Lower leg skin (tissue), 4 donors: Measurements from ENCODE around the gene OVCA2. TPM values are rescaled to one million over a fixed set of nuclear protein-coding genes. Genes with fewer than 3 reads are reported as not detected.

Experiments used
- DNase-seq, 2 donors: peaks; one replicate each; pipeline ENCODE4 v3.0.0-alpha.2; 2019; ENCODE audit warnings: low spot score in 2 of 2
- H3K4me3 ChIP-seq: fragments of 200-600 bp; sonication (generic); 2 replicates; pipeline ENCODE4 v1.5.1; 2017; ENCODE audit warnings: mild to moderate bottlenecking, low read depth; ENCODE audit not compliant: poor library complexity, severe bottlenecking
- POLR2A ChIP-seq, 2 donors: fragments of 450-650 bp; IDR thresholded peaks; one replicate each; pipeline ENCODE4 v1.6.1; 2016 to 2017; ENCODE audit warnings: antibody characterized with exemption in 2 of 2, mild to moderate bottlenecking in 1 of 2, moderate library complexity in 1 of 2
- WGBS, 2 donors: methylation state at CpG; one replicate each; pipeline ENCODE4 v1.1.5; 2018; 5-methylcytosine and 5-hydroxymethylcytosine counted together
- intact Hi-C: fragments of 100-400 bp; cut with DNase I; formaldehyde crosslinking; loops from one replicate; pipeline ENCODE4 v1.15.0; 2023; ENCODE audit warnings: low total_unique reads
- total RNA-seq, 4 donors: library from RNA; depleted of rRNA; stranded (reverse); fragments of >200 nt; gene quantifications; one replicate each; pipeline ENCODE4 v1.1.0, GENCODE V29; 2016
- TF ChIP-seq, protein P1 (sequence below), 3 donors: fragments of 450-650 bp; IDR thresholded peaks; one replicate each; pipeline ENCODE4 v1.5.1; 2016; ENCODE audit warnings: antibody characterized with exemption in 3 of 3, mild to moderate bottlenecking in 3 of 3, moderate library complexity in 2 of 3

OVCA2 gene
- total RNA-seq, 4 donors from 2014 or later = 34.2 to 51.5 (median 40.3) TPM

DNA sequence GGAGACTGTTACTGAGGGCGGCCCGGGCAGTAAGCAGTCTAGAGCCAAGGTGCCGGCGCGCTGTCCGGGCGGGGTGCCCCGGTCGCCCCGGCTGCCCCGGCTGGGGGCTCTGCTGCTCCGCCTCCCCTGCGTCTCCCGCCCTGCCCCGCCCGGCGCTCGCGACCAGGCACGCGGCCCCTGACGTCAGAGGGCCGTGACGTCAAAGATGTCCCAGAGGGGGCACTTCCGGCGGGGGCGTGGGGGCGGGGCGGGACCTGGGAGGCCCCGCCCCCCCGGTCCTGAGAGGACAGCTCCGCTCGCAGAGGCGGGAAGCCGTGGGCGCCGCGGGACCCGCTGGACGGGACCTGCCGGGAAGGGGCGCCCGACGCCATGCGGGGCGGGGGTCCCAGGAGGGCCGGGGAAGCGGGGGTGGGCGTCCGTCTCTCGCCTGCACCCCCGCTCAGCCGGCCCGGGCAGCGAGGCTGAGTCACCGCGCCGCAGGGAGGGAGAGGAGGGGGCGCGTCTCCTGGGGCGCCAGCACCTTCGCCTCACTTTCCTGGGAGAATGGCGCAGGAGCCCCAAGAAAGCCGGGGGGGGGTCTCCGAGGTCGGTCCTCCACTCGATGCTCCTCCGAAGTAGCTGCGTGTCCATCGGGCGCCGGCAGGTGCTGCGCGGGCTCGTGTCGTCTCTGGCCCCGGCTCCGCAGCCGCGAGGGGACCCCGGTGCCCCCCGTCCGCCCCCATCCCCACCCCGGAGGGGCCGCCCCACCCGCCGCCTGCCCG is 8.7 kb downstream of the OVCA2 start:
- intact Hi-C loops = no loop called here
- H3K4me3 ChIP-seq = peak overlapping the region; percentile 27
- 2% methylated on average over 10 to 26 of the region's 88 CpGs for WGBS, 2 donors
- no peak for DNase-seq
- no peak for TF ChIP-seq POLR2A (IDR thresholded peaks at IDR 0.05)
- TF ChIP-seq, protein P1, sequence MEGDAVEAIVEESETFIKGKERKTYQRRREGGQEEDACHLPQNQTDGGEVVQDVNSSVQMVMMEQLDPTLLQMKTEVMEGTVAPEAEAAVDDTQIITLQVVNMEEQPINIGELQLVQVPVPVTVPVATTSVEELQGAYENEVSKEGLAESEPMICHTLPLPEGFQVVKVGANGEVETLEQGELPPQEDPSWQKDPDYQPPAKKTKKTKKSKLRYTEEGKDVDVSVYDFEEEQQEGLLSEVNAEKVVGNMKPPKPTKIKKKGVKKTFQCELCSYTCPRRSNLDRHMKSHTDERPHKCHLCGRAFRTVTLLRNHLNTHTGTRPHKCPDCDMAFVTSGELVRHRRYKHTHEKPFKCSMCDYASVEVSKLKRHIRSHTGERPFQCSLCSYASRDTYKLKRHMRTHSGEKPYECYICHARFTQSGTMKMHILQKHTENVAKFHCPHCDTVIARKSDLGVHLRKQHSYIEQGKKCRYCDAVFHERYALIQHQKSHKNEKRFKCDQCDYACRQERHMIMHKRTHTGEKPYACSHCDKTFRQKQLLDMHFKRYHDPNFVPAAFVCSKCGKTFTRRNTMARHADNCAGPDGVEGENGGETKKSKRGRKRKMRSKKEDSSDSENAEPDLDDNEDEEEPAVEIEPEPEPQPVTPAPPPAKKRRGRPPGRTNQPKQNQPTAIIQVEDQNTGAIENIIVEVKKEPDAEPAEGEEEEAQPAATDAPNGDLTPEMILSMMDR (IDR thresholded peaks at IDR 0.05) = no peak

DNA sequence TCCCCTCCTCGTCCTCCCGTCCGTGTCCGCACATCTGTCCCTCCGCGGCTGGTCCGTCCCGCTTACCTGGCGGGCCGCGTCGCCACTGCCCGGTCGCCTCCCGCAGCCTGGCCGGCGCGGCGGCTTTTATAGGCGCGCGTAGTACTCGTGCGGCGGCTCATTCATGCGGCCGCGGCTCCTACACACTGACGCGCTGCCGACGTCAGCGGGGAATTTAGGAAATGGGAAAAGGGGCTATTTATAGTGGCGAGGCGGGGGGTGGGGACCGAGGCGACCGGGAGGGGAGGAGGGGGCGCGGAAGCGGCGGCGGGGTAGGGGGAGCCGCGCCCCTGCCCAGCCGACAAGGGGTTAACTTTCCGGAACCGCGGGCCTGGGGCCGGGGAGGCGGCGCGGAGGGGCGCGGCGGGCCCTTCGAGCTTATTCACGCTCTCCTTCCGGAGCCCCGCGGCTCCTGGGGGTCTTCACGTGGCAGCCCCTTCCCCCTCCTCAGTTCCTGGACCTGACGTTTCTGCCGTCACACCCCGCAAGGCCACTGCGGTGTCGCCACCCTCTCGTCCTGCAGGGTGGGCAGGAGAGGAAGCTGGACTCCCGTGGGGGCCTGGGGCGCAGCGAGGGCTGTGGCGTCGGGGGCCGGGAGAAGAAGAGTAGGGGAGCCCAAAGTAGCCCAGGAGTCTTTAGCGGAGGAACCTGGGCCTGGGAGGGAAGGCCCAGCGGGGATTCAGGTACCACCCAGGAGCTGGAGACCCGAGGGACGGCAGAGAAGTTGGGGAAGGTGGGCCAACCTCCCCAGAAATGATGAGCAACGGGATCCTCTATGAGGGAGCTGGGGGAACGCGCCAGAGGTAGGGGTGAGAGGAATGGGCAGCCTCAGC is 9.5 kb downstream of the OVCA2 start:
- TF ChIP-seq POLR2A (IDR thresholded peaks at IDR 0.05) = no peak
- TF ChIP-seq, protein P1 (IDR thresholded peaks at IDR 0.05) = no peak
- no peak for DNase-seq
- 19 to 31% methylated on average over 19 to 39 of the region's 81 CpGs for WGBS, 2 donors
- intact Hi-C loops = no loop called here
- no peak overlapping the region for H3K4me3 ChIP-seq

DNA sequence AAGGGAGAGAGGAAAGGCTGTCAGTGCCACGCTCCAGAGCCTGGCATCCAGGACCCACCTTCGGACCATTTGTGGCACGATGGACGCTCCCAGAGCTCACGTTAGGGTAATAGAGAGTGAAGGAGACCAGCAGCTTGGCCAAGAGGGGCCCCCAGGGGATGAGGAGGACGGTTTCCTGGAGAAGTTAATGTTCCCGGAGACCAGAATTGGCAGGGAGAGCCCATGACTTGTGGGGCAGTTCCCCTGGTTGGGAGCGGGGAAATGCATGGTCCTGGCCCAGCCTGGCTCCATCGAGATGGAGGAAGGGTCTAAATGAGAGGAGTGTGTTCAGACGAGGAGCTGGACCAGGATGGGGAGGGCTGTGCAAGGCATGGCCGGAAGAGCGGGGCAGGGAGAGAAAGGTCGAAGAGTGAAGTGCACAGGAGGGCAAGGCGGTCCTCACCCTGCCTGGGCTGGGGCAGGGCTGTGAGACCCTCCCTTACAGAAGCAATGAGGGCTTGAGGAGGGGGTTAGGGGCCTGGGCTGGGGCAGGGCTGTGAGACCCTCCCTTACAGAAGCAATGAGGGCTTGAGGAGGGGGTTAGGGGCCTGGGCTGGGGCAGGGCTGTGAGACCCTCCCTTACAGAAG is 10.2 kb downstream of the OVCA2 start:
- 59 to 64% methylated on average over 14 of the region's 14 CpGs for WGBS, 2 donors
- DNase-seq = no peak
- intact Hi-C loops = no loop called here

DNA sequence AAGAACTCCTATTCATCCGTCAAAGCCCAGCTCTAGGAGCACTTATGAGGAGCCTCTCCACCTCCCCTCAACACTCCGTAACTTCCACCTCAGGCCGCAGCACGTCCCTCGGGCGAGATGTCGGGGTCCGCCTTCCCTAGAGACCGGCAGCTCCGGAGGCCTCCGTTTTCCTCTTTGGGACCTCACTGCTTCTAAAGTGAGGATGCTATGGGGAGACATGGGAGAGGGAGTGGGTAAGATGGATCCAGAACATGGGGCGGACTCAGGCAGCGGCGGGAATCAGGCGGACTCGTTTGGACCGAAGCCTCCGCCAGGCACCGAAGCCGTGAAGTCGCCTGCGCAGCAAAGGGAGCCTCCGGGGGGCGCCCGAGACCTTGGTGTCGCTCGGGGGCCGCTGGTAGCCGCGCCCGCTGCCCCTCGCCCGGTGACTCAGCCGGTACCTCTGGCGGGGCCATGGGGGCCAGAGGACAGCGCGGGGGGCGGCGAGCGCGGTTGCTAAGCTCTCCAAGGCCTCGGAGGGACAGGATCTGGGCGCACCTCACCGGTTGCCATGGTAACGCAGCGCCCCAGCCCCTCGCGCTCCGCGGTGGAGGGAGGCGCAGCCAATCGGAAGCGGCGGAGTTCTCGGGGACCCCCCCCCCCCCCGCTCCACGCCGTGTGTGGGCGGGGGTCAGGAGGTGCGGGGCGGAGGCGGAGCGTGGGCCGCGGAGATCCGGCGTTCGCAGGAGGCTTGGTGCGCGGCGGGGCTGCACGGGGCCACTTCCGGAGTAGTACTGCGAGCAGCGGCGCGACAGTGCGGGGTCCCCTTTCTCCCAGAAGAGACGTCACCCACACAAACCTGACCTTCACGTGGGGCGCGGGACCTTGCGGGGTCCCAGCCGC is 11.8 kb downstream of the OVCA2 start:
- peak overlapping the region; percentile 10 for H3K4me3 ChIP-seq
- 10 to 17% methylated on average over 28 to 61 of the region's 84 CpGs for WGBS, 2 donors
- peak in 1 of 2 donors; percentile 96 for DNase-seq
- intact Hi-C loops = no loop called here
- no peak for TF ChIP-seq POLR2A (IDR thresholded peaks at IDR 0.05)
- TF ChIP-seq, protein P1 (IDR thresholded peaks at IDR 0.05) = no peak

More for the DNA sequence above, 10.2 kb downstream of the OVCA2 start:
- H3K4me3 ChIP-seq = no peak overlapping the region
- TF ChIP-seq POLR2A (IDR thresholded peaks at IDR 0.05) = no peak

DNA sequence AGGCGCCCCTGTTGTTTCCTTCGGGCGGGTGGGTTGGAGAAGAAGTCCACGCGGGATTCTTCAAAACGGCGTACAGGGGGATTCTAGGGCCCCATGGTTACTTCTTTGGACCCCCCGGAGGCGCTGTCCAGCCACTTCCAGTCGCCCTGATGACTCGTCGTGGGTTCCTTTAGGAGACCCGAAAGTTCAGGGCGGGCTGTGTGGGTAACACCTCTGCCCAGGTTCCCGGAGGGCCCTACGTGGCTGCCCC is 12.4 kb downstream of the OVCA2 start:
- intact Hi-C loops = no loop called here
- no peak for TF ChIP-seq POLR2A (IDR thresholded peaks at IDR 0.05)
- TF ChIP-seq, protein P1 (IDR thresholded peaks at IDR 0.05) = no peak
- 4 to 6% methylated on average over 14 to 16 of the region's 16 CpGs for WGBS, 2 donors
- DNase-seq = no peak
- H3K4me3 ChIP-seq = no peak overlapping the region
